Activated T-helper 1 cell treated with Interleukin-2 at 50 U/mL for 16 hours (primary cell): ENCODE data around the gene CACNB3.
A peak's percentile ranks its signal among the peaks of the same experiment; 100 is the strongest.

ENCODE experiments used
- DNase-seq: peaks from one replicate; pipeline ENCODE4 v3.0.0-alpha.2; 2020; ENCODE audit warnings: low read depth

CACNB3 gene

DNA sequence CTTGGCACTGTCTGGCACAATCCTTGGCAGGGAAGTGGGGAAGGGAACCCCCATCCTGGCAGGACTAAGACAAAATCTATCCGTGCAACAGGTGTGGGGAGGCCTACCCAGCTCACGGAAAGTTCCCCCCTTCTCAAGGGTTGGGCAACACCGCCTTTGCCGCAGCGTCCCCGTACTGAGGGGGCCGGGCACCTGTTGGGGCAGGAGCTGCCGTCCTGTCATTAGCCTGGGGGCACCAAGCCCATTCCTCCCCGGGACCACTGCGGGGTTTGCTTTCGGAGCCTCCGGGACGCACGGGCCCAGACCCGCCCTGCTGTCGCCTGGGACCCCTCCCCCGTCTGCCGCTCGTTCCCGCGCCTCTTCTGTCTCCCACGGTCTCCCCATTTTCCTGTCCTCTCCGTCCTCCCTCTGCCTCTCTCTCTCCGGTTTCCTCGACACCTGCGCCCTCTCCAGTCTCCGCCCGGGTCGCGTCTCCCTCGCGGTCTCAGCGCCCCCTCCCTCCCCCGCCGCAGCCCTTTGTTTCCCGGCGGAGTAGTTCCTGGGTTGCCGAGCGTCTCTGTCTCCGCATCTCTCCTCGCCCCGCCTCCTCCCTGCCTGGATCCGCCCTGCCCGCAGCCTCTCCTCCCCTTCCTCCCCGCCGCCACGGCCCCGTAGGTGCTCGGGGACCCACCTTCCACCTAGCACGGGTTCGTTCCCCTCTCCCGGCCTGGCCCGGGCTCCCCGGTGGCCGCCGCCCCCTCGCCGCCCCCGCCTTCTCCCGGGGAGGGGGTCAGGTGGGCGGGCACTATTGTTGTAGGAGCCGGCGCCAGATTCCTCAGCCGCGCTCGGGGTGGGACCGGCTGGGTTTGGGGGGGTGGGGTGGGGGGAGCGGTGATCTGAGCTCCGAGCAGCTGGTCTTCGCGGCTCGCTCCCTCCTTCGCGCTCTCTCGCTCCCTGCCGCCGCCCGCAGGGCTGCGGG is at the start of gene CACNB3:
Gene CACNB3 (plus strand): TSS at position 624 of the 958 bp plus-strand sequence. CDS start 434 bp downstream, outside the sequence.
- peak; percentile 67 for DNase-seq

GRCh38 chr12:48768736-48769135 is 49.6 kb upstream of the CACNB3 start:
- DNase-seq: no peak

- DNase-seq: no peak
Observed at GRCh38 chr12:48770756-48771155, 47.5 kb upstream of the CACNB3 start.

- no peak for DNase-seq
Observed at GRCh38 chr12:48771588-48772112, 46.6 kb upstream of the CACNB3 start.

DNA sequence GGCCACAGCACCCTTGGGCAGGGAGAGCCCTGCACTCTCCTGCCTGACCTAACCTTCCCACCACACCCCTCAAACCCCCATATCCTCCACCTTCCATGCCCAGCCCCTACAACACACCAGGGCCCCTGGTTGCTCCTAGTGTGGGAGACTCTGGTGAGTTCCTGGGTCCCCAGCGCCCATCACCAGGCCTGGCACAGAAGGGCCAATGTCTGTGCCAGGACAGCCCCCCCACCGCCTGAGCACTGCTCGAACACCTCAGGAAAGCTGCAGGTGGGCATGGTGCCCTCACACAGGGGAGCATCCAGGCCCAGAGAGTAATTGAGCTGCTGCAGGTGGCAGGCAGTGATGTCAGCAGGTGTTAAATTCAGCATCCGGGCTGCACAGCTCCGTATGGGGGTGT is 44.6 kb upstream of the CACNB3 start:
- no peak for DNase-seq

DNA sequence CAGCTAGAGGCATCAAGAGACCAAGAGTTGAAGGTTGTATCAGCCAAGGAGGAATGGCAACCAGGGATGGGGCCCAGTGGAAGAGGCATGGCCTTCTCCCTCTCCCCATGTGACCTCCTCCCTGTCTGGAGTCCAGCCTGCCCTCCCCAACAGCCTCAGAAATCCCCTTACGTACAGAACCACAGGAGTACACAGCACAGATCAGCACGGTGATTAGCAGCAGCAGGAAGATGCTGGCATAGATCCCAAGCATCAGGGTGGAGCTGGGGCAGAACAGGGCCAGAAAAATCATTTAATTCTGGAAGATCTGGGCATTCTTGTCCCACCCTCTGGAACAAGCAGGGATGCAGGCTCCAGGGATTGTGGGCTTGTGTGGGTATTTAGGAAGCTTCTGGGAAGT is 43.8 kb upstream of the CACNB3 start:
- DNase-seq: no peak

- DNase-seq: no peak
Observed at GRCh38 chr12:48775299-48775698, 43.0 kb upstream of the CACNB3 start.

DNA sequence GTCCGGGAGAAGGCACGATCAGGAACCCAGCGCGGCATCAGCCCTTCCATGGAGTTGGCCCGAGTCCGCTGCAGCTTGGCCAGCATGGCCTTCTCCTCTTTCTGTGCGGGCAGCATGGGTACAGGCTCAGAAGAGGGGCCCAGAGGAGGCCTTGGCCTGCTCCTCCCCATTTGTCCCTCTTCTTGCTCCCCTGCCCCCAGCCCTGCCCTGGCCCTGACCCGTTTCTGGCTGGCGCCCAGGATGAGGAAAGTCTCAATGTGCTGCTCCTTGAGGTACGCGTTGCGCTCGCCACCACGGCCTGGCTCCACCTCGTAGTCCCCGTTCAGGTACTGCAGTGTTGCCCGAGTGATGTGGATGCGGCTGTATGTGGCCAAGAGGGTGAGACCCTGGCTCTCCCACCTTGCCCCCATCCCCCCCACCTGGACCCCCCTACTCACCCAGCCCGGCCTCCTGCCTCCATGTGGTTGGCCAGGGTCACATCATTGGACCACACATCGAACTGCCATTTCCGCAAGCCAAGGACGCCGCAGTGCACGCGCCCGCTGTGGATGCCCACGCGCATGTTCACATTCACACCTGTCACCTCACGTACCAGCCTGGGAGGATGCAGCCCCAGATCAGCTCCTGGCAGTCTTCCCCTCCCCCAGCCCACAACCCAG is 42.2 kb upstream of the CACNB3 start:
- no peak for DNase-seq

- no peak for DNase-seq
Observed at GRCh38 chr12:48776956-48777355, 41.3 kb upstream of the CACNB3 start.

DNA sequence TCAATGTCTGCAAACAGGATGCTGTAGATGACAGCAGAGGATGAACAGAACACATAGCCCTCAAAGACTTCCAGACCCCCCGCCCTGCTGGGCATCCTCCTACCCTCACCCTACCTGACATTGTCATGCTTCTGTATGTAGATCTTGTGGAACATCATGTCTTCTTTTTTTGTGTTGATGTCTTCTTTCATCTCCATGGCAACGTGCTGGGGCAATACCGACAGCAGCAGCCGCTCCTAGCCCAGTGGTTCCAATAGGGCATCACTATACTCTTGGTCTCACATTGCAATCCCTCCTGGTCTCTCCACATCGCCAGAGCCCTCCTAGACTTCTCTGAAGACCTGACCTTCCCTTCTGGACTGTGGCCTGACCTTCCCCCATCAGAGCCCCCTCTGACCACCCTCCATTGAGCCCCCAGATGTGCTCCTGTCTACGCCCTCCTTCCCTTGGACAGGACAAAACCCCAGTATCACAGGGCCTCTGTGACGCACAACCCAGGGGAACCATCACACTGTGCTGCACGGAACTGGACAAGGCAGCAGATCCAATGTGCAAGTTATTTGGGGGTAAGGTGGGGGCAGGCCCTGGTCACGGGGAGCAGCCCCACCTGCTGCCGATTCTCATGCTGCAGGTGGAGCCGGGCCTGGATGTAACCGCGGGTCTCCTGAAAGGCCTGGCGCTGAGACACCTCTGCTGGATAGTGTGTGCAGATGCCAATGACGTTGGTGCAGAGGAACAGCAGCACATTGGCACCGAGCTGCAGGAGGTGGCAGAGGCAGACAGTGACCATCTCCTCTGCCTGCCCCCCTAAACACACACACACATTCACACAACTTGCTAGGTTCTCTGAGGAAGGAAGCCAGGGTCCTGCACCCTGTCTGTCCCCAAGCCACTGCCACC is 40.5 kb upstream of the CACNB3 start:
- DNase-seq: no peak

DNA sequence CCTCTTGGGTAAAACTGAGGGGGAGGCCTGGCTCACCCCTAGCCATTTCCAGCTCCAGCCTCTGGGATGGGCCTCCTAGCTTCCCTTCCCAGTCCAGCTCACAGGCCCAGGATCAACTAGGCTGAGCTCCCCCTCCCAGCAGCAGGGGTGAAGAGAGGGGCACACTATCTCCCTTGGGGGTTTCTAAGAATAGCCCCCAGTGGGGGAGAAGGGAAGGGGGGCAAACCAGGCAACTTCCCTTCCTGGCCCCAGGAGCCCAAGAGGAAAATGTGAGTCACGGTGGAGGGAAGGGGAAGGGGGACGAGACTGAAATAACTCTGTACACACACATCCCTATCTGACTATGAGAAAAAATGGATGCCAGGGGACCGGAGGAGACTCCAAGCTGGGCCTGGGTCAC is 38.4 kb upstream of the CACNB3 start:
- DNase-seq: no peak

- DNase-seq: no peak
Observed at GRCh38 chr12:48780381-48781025, 37.8 kb upstream of the CACNB3 start.

GRCh38 chr12:48781750-48782456 is 36.4 kb upstream of the CACNB3 start:
- DNase-seq: no peak

DNA sequence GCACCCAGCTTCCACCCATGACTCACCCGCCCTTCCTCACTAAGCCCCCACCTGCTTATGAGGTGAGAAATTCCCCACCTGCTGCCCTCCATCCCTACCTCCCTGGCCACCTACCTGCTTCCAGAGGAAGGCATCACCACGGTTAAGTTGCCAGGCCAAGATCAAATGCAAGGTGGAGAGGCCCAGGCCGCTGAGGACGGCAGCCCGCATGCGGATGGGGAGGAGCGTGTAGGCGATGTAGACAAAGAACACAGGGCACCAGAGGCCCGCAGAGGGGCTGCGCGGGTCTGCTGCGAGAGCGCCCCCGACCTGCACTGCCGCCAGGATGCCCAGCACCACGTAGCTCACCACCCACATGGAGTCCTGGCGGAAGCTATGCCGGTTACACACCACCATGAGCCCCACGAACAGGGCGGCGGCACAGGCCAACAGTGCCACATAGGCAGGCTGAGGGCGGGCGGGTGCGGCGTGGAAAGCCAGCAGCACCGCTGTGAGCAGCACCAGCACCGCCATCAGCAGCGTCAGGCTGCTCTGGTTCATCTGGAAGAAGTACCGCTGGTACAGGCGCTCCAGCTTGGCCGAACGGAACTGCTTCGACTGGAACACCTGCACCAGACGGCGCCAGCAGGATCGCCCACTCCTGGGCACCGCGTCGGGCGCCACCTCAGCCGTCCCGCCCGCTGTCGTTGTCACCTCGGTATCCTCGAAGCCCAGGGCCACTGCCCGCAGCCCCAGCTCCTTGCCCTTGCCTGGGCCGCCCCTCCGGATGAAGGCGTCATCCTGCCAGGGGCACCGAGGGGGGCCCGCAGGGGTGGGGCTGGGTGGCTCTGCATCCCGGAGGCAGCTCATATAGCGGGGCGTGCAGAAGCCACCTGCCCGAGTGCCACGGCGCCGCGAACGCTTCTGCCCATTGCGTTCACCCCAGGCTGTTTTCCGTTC is 35.6 kb upstream of the CACNB3 start:
- no peak for DNase-seq

GRCh38 chr12:48783432-48783831 is 34.9 kb upstream of the CACNB3 start:
- no peak for DNase-seq

GRCh38 chr12:48786591-48787544 is 31.4 kb upstream of the CACNB3 start:
- DNase-seq: no peak

DNA sequence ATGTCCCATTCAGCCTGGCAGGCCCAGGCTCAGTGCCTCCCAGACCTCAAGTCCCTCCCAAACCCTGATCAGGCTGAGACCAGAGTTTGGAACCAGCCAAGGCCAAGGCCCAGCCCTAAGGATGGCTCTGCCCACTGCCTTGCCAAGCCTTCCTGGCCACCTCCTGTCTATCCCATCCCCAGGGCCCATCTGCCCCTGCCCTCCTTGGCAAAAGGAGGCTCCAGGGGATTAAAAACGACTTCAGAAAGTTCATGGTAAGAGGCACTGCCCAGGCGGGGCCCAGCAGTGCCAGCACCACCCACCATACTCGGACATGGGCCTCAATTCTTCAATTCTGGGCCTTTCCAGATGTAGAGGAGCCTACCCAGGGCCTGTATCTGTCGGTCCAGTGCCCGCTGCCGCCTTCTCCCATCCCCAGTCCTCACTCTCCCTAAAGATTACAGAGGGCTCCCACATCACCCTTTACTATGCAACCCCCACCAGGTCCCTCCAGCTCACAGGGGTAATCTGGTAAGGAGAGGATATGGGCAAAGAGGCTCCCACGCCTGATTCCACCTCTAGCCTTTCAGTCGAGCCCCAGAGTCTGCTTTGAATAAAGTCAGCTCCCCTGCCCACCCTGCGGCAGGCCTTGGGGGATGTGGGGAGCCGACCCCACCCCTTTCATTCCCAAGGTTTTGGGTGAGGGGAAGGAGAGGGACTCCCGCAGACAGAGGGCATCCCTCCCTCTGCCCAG is 30.3 kb upstream of the CACNB3 start:
- DNase-seq: no peak

- DNase-seq: no peak
Observed at GRCh38 chr12:48788524-48788853, 29.8 kb upstream of the CACNB3 start.
